Cardiac fibroblast (primary cell): ENCODE data around the gene BICD2.

ENCODE experiments used
- DNase-seq, 2 donors: peaks; one replicate each; pipeline versions ENCODE4 v3.0.0 to v3.0.0-alpha.2; 2010; ENCODE audit warnings: low read depth in 2 of 2
- H3K4me3 ChIP-seq, 2 donors: replicated peaks in 1 of 2; 1 replicate in 1 of 2; 2 replicates in 1 of 2; pipeline ENCODE4 v1.5.1; 2011; ENCODE audit warnings: low read depth in 2 of 2, low read length in 2 of 2, mild to moderate bottlenecking in 2 of 2, moderate library complexity in 1 of 2
- TF ChIP-seq, protein P1 (sequence below): IDR thresholded peaks from one replicate; pipeline ENCODE4 v1.5.1; 2011; ENCODE audit warnings: low read depth, mild to moderate bottlenecking, low read length, inconsistent platforms

The BICD2 gene

DNA sequence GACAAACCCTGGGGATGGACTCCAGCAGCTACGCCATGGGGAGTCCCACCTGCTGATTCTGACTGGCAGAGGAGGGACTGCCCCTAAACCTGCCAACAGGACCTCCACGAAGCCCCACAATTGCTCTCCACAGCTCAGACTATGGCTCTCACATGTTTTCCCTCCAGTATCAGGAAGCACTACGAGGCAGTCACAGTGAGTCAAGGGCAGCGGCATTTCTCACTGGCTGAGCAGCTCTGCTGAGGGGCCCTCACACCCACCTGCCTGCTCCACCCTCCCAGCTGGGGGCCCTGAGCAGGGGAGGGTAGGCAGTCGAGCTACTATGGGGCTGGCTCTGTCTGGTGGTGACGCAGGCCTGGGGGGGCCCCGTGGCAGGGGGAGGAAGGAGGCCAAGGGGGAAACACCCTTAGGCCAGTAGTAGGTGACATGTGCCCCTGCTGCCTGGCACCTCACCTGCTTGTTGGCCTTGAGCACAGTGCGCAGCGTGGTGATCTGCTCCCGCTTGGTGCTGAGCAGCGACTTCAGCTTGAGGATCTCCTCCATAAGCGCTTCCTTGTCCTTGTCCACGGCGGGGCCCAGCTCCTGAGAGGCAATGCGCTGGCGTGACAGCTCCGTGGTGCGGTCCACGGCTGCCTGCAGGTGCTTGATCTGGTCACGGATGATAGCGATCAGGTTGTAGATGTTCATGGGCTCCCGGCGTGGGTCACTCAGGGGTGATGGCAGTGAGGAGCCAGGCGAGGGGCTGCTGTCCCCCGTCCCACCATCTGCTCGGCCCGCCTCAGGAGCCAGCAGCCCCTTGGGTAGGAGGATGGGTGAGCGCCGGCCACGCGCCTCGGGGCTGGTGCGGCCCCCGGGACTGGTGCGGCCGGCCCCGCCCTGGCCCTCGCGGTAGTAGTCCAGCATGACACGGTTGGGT lies 46.3 kb downstream of the BICD2 start:
- TF ChIP-seq, protein P1, sequence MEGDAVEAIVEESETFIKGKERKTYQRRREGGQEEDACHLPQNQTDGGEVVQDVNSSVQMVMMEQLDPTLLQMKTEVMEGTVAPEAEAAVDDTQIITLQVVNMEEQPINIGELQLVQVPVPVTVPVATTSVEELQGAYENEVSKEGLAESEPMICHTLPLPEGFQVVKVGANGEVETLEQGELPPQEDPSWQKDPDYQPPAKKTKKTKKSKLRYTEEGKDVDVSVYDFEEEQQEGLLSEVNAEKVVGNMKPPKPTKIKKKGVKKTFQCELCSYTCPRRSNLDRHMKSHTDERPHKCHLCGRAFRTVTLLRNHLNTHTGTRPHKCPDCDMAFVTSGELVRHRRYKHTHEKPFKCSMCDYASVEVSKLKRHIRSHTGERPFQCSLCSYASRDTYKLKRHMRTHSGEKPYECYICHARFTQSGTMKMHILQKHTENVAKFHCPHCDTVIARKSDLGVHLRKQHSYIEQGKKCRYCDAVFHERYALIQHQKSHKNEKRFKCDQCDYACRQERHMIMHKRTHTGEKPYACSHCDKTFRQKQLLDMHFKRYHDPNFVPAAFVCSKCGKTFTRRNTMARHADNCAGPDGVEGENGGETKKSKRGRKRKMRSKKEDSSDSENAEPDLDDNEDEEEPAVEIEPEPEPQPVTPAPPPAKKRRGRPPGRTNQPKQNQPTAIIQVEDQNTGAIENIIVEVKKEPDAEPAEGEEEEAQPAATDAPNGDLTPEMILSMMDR = no peak
- DNase-seq = no peak
- H3K4me3 ChIP-seq = no peak overlapping the region

DNA sequence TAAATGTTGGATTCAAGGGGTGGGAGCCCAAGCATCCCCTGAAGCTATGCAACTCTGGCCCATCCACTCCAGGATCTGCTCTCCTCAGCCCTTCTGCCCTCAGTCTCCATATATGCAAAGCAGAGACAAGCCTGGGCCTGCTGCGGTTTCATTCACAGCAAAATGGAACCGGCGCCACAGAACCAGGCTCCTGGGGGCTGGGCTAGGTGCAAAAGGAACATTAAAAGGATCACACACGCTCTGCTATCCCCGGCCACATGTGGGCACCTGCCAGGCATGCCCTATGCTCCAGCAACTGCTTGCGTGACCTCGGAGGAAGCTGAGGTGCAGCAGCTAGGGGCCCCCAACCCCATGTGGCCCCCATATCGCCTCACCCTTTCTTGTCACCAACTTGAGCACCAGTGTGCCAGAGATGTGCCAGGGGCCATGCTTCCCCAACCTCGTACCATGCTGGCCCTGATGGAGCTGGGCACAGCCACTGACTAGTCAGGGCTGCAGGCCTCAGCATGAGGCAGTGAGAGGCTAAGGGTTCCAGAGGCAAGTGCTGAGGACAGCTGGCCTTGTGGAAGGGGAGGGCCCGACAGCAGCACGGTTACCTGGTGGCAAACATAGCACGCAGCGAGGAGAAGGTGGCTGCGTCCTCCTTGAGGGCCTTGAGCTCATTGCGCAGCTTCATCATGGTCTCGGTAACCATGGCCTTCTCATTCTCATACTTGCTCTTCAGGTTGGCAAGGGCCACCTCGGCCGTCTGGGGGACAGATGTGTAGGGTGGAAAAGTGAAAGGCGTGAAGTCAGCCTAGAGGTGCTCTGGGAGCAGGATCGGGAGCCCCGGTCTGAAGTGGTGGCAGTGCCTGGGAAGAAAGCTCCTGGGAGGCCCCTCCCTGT lies 47.2 kb downstream of the BICD2 start:
- TF ChIP-seq, protein P1 = no peak
- no peak overlapping the region for H3K4me3 ChIP-seq
- no peak for DNase-seq

DNA sequence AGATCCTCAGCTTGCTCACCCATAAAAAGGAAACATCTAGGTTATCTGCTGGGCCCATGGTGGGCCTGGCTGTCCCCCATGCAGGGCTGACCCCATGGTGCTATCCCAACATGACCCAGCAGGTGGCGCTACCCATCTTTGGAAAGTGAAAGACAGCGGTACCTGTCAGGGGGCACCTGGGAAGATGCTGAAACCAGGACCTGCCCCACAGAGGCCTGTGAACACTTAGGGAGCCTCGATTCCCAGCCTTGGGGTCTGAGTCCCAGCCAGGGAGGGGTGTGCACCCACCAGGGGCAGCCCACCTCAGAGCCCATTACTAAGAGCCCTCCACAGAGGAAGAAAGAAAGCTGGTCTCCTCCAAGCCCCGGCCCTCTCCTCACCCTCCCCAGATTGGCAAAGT lies 48.1 kb downstream of the BICD2 start:
- DNase-seq = peak; percentile 46 to 50
- no peak overlapping the region for H3K4me3 ChIP-seq
- TF ChIP-seq, protein P1 = peak; percentile 92

DNA sequence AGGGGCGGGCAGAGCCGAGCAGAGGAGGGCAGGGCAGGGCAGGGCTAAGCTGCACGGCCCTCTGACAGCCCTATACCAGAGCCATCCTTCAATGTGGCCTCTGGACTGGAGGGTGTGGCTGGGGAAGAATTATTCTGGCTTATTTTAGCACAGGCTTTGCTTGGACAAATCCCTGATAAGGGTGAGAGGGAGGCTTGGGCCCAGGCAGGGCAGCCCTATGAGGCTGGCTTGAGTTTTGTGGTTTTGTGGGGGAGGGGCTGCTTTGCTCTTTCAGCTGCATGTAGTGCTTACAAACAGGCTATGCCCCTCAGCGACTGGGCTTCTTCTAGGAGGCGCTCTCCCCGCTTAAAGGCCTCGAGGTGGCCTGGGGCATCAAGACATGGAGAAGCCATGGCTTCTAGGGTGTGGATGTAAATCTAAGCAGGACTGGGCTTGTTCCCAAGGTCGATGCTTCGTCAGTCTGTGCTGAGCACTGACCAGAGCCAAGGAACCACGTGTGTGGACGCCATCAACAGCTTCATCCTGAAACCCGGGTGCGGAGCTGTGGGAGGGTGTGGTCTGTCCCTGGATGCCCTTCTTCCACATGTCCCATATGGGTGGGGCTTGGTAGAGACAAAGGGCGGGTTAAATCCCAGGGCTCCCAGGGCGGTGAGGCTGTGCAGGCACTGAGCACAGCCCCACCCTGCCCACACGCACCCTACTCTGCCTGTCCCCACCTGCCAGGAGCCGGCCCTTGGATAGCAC lies 49.0 kb downstream of the BICD2 start:
- no peak overlapping the region for H3K4me3 ChIP-seq
- TF ChIP-seq, protein P1 = no peak
- peak in 1 of 2 donors; percentile 54 for DNase-seq

DNA sequence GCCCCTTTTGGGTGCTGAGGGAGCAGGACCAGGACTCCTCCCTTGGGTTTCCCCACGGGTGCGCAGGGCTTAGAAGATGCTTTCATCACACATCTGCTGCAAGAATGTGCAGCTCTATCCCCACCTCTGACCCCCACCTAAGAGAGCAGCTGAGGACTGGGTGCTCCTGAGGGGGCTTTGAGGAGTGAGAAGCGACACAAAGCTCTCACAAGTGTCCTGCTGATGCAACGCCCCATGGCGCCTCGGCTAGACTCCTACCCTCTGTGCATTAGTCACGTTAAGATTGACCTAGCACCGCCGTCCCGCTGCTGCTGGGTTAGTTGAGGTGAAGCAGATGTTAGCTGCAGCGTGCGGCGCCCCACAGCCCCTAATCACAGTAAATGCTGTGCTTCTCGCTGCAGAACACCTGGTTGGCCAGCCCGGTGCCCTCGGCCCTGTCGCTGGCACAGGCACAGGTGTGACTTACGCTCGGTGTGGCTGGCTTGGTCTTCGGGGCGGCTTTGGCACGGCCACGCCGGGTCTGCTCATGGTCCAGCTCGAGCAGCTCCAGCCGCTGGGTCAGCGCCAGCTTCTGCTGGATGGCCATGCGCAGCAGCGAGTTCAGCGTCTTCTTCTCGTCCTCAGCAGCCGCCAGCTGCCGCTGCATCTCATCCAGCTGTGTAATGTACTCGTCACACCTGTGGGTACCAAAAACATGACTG lies 49.7 kb downstream of the BICD2 start:
- TF ChIP-seq, protein P1 = no peak
- no peak for DNase-seq
- no peak overlapping the region for H3K4me3 ChIP-seq

DNA sequence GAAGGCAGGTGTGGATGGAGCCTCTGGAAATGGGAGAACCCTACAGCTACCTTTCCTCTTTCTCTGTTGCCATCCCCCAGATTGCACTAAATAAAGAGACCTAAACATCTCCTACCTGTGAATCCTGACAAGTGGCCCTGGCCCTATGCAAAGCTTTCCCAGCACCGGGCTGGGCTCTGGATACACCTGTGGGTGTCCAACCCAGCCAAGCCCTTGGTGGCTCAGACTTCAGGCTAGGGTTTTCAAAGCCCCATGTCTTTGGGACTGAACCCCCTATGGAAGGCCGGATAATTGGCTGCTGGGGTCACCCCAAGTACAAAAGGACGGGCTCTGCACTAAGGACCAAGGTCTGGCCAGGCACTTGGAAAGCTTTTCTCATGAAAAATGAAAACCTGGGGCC lies 50.6 kb downstream of the BICD2 start:
- no peak for DNase-seq
- no peak overlapping the region for H3K4me3 ChIP-seq
- TF ChIP-seq, protein P1 = no peak
